ENCODE results near the gene FAM98C.

Gene FAM98C

DNA sequence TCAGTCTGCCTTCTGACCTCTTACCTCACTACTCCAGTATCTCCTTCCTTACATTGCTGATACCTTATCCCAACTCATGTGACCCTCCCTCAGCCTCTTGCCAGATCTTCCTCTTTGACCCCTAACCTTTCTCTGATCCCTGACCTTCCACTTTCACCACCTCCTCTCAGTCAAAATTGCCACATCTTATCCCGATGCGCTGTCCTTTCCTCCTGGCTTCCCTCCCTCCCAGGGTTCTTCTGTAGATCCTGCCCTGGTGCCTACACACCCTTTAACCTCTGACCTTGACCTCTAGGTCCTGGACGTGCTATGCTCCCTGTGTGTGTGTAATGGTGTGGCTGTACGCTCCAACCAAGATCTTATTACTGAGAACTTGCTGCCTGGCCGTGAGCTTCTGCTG is 54.3 kb downstream of the FAM98C start:
- no peak for DNase-seq (ENCODE audit: low read depth)

DNA sequence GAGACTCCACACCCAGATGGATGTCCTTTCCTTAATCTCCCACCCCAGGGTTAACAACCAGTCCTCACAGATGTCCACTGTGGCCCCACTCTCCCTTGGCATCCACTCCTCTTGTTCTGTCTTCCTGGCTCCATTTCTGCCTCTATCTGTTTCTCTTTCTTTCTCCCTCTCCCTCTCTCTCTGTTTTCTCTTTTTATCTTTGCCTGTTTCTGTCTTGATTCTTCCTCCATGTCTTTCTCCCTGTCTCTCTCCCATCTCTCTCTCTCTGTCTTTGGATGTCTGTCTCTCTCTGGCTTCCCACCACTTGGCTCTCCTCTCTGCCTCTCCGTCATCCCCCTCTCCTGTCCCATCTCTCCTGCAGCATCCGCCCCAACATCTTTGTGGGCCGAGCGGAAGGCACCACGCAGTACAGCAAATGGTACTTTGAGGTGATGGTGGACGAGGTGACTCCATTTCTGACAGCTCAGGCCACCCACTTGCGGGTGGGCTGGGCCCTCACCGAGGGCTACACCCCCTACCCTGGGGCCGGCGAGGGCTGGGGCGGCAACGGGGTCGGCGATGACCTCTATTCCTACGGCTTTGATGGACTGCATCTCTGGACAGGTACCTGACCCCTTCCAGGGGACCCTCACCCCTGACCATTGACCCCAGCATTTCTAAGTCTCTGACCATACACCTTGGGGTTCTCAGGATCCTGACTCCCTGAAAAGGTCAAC is 55.0 kb downstream of the FAM98C start:
- DNase-seq (ENCODE audit: low read depth) = no peak
